ENCODE data around the gene ACKR3.

The ACKR3 gene

DNA sequence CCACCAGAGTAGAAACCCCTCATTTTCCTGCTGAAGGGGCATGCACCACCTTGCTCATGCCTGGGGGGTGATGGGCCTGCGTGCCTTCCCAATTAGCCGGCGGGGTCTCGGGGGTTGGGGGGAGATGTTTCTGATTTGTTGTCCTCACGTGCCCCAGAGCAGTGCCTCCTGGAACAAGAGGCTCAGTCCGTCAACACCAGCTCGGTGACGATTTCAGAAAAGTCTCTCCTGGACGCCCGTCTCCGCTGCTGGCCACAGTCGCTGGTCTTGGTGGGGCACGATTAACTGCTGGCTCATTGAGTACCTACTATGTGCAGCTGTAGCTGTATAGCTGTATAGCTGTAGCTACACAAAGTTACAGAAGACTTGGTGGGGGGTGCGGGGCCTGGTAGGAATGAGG lies 4.4 kb downstream of the ACKR3 start:
- DNase-seq (ENCODE audit: insufficient read length, low spot score) (no peak), FAIRE-seq (no peak)

DNA sequence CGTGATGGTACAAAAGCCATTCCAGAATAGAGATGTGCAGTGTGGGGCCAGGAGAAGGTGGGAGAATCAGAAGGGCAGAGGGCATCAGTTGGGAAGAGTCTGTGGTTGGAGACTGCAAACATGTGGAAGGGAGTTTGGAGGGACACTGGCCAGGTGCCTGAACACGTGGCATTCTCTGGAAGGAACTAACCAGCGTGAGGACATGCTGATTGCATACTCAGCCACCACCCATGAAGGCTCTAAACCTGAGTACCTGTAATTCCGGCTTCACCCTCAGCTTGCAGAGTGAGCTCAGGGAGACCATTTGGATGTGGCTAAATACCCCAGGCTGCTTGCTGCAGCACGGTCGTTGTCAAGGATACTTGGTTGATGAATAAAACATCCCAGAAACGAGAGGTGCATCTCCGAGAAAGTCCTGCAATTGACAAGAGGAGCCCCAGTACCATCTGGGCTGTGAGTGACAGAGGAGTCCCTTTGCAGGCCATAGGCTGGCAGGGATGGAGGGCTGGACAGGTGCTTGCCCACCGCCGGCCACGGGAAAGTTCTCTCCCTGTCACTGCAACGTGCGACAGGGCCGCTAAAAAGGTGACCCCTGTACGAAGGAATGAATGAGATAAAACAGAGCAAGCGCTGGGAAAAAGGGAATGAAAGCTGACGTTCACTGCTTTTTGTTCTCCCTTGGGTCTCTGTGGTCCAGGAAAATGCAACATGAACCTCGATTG lies 5.0 kb downstream of the ACKR3 start:
- TF ChIP-seq, protein P1, sequence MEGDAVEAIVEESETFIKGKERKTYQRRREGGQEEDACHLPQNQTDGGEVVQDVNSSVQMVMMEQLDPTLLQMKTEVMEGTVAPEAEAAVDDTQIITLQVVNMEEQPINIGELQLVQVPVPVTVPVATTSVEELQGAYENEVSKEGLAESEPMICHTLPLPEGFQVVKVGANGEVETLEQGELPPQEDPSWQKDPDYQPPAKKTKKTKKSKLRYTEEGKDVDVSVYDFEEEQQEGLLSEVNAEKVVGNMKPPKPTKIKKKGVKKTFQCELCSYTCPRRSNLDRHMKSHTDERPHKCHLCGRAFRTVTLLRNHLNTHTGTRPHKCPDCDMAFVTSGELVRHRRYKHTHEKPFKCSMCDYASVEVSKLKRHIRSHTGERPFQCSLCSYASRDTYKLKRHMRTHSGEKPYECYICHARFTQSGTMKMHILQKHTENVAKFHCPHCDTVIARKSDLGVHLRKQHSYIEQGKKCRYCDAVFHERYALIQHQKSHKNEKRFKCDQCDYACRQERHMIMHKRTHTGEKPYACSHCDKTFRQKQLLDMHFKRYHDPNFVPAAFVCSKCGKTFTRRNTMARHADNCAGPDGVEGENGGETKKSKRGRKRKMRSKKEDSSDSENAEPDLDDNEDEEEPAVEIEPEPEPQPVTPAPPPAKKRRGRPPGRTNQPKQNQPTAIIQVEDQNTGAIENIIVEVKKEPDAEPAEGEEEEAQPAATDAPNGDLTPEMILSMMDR (IDR thresholded peaks at IDR 0.05; ENCODE audit: insufficient read depth, missing control alignments), result no peak
- no peak for FAIRE-seq
- no peak for DNase-seq (ENCODE audit: insufficient read length, low spot score)

More for the DNA sequence above, 4.4 kb downstream of the ACKR3 start:
- TF ChIP-seq, protein P1 (IDR thresholded peaks at IDR 0.05; ENCODE audit: insufficient read depth, missing control alignments), result no peak

DNA sequence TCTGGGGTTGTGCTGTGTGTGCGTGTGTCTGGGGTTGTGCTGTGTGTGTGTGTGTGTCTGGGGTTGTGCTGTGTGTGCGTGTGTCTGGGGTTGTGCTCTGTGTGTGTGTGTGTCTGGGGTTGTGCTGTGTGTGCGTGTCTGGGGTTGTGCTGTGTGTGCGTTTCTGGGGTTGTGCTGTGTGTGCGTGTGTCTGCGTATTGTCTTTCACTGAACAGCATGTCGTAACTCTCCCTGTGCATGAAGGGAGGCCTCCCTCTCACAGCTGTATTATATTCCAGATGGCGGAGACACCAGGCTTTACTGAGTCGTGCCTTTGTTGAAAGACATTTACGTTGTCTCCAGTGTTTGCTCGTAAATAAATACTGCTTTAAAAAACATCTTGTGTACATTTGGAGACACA lies 5.9 kb downstream of the ACKR3 start:
- FAIRE-seq (no peak), DNase-seq (ENCODE audit: insufficient read length, low spot score) (no peak)
- TF ChIP-seq, protein P1 (IDR thresholded peaks at IDR 0.05; ENCODE audit: insufficient read depth, missing control alignments), result no peak

DNA sequence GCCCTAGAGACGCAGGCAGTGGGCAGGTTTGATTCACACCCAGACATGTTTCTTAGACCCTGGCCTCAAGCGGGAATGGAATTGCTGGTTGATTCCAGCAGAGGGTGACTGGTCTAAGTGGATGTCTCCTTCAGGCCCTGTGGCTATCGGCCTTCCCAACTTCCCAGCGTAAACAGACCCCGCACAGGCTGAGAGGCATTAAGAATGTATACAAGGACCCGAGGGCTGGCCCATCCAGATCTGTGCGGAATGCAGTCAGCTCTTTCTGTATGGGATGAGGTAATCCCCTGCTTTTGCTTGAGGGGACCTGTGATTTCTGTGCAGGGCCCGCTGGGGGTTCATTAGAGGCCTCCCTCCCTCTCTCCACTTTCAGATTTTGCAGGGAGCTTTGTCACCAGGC lies 6.5 kb downstream of the ACKR3 start:
- FAIRE-seq, result no peak
- no peak for DNase-seq (ENCODE audit: insufficient read length, low spot score)
- TF ChIP-seq, protein P1 (IDR thresholded peaks at IDR 0.05; ENCODE audit: insufficient read depth, missing control alignments), result no peak

DNA sequence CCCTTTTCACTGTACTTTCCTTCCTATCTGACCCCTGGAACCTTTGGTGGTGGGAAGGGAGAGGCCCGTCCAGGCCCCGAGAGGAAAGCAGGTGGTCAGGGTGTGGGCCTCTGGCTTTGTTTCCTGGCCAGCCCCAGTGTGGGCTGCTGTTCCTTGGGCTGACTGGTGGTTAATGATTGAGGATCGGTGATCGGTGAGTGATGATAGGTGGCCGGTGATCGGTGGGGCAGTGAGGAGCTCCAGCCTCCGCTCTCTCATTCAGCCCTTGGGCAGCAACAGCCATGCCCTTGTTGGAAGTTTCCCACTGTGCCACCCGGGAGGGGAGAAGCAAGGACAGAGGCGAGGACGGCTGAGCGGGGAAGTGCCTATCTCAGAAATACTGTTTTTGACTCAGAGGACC lies 7.3 kb downstream of the ACKR3 start:
- DNase-seq (ENCODE audit: insufficient read length, low spot score) (no peak), FAIRE-seq (no peak)
- TF ChIP-seq, protein P1 (IDR thresholded peaks at IDR 0.05; ENCODE audit: insufficient read depth, missing control alignments), result no peak

DNA sequence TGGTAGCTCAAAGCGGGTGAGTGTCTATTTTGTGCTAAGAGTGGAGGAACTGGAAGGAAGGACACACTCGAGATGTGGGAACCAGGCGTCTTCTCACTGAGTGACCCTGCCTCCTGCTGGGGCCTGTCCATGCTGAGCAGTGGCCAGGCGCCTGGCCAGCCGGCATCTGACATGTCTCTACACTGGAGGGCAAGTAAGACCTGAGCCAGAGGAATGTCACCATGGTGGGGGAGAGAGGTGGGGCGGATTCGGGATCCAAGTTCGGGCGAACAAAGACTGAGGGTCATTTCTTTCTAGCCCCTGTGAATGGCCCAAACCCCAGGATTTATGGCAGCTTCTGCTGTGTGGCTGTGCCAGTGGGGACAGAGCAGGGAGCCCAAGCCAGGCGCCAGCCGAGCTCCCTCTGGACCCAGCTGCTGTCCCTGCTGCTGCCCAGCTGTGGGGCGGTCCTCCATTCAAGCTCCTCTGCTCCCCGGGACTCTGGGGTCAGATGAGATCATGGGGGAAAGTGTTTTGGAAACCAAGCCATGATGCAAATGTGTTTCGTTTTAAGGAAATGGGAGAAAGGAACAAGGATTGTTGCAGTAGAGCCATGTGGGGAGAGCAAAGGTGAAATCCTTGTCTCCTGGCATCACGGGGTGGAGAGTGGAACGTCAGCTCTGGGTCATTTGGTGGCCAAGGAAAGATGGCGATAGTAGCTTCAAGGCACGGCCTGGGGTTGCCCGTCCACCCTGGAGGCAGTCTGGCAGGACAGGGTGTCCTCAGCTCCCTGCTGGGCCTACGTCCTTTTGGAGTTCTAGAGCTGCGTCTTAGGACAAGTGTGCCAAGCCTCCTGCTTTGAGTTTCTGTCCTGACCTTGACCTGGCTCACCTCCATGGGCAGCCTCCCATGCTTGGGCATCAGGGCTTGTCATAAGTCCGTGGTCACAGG lies 8.1 kb downstream of the ACKR3 start:
- no peak for DNase-seq (ENCODE audit: insufficient read length, low spot score)
- no peak for FAIRE-seq
- TF ChIP-seq, protein P1 (IDR thresholded peaks at IDR 0.05; ENCODE audit: insufficient read depth, missing control alignments), result no peak

All from D721Med (cell line).